ENCODE data around the gene RNF34.

DNA sequence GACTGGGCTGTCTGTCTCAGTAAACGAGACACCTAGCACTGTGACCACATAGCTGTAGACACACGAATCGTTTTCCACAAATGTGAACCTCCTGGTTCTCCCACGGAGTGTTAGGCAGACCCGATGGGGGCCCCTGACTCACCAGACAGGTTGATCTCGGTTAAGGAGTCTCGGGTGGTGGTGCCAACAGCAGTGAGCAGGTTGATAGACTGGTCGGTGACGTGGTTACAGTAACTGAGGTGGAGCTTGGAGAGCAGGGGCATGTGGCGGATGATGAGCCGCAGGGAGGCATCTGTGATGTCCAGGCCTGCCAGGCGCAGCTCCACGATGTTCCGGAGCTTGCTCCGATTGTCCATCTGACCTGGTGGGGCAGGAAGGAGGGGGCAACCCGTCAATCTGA is 39.8 kb downstream of the RNF34 start:
- no peak for TF ChIP-seq TCF4 (CRISPR knock-in tag; IDR thresholded peaks at IDR 0.05; ENCODE audit: borderline replicate concordance)
- no peak for TF ChIP-seq ZFP30 (CRISPR knock-in tag; IDR thresholded peaks at IDR 0.05)
- TF ChIP-seq ZNF70 (CRISPR knock-in tag; IDR thresholded peaks at IDR 0.05) = no peak
- TF ChIP-seq BACH2 (CRISPR knock-in tag; IDR thresholded peaks at IDR 0.05; ENCODE audit: borderline replicate concordance) = no peak
- TF ChIP-seq ZNF565 (CRISPR knock-in tag; conservative IDR thresholded peaks at IDR 0.05; ENCODE audit: low read depth) = no peak
- no peak for TF ChIP-seq PATZ1 (CRISPR knock-in tag; IDR thresholded peaks at IDR 0.05; ENCODE audit: borderline replicate concordance)
- TF ChIP-seq OSR1 (CRISPR knock-in tag; IDR thresholded peaks at IDR 0.05) = no peak
- no peak for TF ChIP-seq TOX (CRISPR knock-in tag; IDR thresholded peaks at IDR 0.05; ENCODE audit: borderline replicate concordance)
- TF ChIP-seq ZC3H10 (CRISPR knock-in tag; IDR thresholded peaks at IDR 0.05) = no peak

Measured in SK-N-SH treated with all-trans-retinoic acid at 6 μM for 48 hours (cell line).